PFSK-1 (cell line): Measurements from ENCODE around the gene CDC42EP4.

Source experiments
- FOXP2 ChIP-seq: optimal IDR thresholded peaks from 2 replicates; pipeline ENCODE3; 2011; ENCODE audit warnings: borderline replicate concordance, control low read depth, inconsistent platforms; ENCODE audit not compliant: insufficient read depth; ENCODE audit errors: extremely low read length, extremely low read depth
- POLR2AphosphoS5 ChIP-seq: IDR thresholded peaks from 2 replicates; pipeline ENCODE4 v1.6.1; 2012; ENCODE audit warnings: low read depth, mild to moderate bottlenecking, control low read depth, low read length, moderate library complexity
- SIN3A ChIP-seq: IDR thresholded peaks from 2 replicates; pipeline ENCODE4 v1.6.1; 2012; ENCODE audit warnings: mild to moderate bottlenecking, low read length, moderate library complexity, borderline replicate concordance; ENCODE audit not compliant: insufficient read depth
- TAF1 ChIP-seq: IDR thresholded peaks from 2 replicates; pipeline ENCODE4 v1.6.1; 2012; ENCODE audit warnings: low read length, control low read depth, borderline replicate concordance; ENCODE audit not compliant: insufficient read depth
- TF ChIP-seq, protein P1 (sequence below), 2 experiments: IDR thresholded peaks; 2 replicates each; pipeline versions ENCODE4 v1.6.1 to v1.8.0; 2011 to 2012; ENCODE audit warnings: low read depth in 2 of 2, low read length in 2 of 2, control low read depth in 1 of 2, inconsistent platforms in 1 of 2, mild to moderate bottlenecking in 1 of 2, moderate library complexity in 1 of 2; ENCODE audit not compliant: insufficient read depth in 1 of 2

Gene CDC42EP4

DNA sequence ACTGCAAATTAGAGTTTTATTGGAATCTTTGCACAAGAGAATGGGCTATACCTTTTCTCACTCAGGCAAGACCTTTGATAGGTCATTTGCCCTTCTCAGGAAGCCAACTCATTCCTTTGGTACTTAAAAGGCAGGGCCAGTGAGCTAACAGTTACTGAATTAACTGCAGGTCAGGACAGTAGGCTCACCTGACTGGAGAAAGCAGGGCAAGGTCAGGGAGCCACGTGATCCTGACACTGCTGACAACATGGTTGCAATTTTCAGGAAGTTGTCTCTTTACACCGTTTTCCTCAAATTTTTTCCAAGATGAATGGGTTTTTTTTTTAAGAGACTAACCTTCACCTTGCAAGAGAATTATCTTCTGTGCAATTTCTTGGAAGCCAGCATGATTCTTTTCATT is 71.2 kb downstream of the CDC42EP4 start:
- no peak for TF ChIP-seq FOXP2
- no peak for TF ChIP-seq TAF1
- TF ChIP-seq POLR2AphosphoS5, result no peak
- no peak for TF ChIP-seq SIN3A
- TF ChIP-seq, protein P1, sequence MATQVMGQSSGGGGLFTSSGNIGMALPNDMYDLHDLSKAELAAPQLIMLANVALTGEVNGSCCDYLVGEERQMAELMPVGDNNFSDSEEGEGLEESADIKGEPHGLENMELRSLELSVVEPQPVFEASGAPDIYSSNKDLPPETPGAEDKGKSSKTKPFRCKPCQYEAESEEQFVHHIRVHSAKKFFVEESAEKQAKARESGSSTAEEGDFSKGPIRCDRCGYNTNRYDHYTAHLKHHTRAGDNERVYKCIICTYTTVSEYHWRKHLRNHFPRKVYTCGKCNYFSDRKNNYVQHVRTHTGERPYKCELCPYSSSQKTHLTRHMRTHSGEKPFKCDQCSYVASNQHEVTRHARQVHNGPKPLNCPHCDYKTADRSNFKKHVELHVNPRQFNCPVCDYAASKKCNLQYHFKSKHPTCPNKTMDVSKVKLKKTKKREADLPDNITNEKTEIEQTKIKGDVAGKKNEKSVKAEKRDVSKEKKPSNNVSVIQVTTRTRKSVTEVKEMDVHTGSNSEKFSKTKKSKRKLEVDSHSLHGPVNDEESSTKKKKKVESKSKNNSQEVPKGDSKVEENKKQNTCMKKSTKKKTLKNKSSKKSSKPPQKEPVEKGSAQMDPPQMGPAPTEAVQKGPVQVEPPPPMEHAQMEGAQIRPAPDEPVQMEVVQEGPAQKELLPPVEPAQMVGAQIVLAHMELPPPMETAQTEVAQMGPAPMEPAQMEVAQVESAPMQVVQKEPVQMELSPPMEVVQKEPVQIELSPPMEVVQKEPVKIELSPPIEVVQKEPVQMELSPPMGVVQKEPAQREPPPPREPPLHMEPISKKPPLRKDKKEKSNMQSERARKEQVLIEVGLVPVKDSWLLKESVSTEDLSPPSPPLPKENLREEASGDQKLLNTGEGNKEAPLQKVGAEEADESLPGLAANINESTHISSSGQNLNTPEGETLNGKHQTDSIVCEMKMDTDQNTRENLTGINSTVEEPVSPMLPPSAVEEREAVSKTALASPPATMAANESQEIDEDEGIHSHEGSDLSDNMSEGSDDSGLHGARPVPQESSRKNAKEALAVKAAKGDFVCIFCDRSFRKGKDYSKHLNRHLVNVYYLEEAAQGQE (IDR thresholded peaks at IDR 0.05; ENCODE audit: insufficient read depth in 1 of 2, low read depth in 2 of 2, low read length in 2 of 2), result no peak

- TF ChIP-seq TAF1, result no peak
- TF ChIP-seq FOXP2, result no peak
- TF ChIP-seq, protein P1 (IDR thresholded peaks at IDR 0.05; ENCODE audit: insufficient read depth in 1 of 2, low read depth in 2 of 2, low read length in 2 of 2), result no peak
These were observed 74.1 kb downstream of the CDC42EP4 start for GRCh38 chr17:73237714-73238113.

DNA sequence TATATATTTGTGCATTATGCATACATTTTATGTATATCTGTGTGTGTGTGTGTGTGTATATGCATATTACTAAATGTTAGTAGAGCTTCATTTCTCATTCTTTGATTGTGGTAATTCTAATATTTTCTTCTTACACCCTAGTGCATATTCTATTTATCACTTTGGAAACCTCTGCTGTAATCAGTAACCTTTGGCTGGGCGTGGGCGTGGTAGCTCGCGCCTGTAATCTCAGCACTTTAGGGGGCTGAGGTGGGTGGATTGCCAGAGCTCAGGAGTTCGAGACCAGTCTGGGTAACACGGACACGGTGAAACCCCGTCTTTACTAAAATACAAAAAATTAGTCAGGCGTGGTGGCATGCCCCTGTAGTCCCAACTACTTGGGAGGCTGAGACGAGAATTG is 77.1 kb downstream of the CDC42EP4 start:
- no peak for TF ChIP-seq FOXP2
- TF ChIP-seq SIN3A, result no peak
- TF ChIP-seq, protein P1 (IDR thresholded peaks at IDR 0.05; ENCODE audit: insufficient read depth in 1 of 2, low read depth in 2 of 2, low read length in 2 of 2), result no peak
- TF ChIP-seq POLR2AphosphoS5, result no peak
- no peak for TF ChIP-seq TAF1
